Activated CD8-positive, alpha-beta T cell treated with anti-CD3 and anti-CD28 coated beads for 36 hours (primary cell): ENCODE data around the gene PLIN3. TPM values are rescaled to one million over a fixed set of nuclear protein-coding genes. Genes with fewer than 3 reads are reported as not detected.

Source experiments
- ATAC-seq: fragments of 200-7000 bp; cut with Tn5 transposase; one replicate; pipeline ENCODE4 v1.10.0; 2021; ENCODE audit warnings: mild to moderate bottlenecking, moderate library complexity
- CTCF ChIA-PET: fragments of 350-600 bp; sonication (Branson Sonifier 250); formaldehyde crosslinking; loops from one replicate; lab custom pipeline; 2021; ENCODE audit warnings: antibody characterized with exemption; lab: Charles Lee
- POLR2A ChIA-PET: fragments of 350-600 bp; sonication (Branson Sonifier 250); formaldehyde crosslinking; loops from one replicate; lab custom pipeline; 2021; ENCODE audit warnings: antibody characterized with exemption; lab: Charles Lee
- DNase-seq: peaks from one replicate; pipeline ENCODE4 v3.0.0-alpha.2; 2020
- H3K27ac Mint-ChIP-seq: one replicate; pipeline ENCODE4 v1.8.0; 2021; ENCODE audit warnings: mild to moderate bottlenecking, mixed read lengths
- H3K27me3 Mint-ChIP-seq: one replicate; pipeline ENCODE4 v1.8.0; 2021; ENCODE audit warnings: mixed read lengths
- H3K36me3 Mint-ChIP-seq: one replicate; pipeline ENCODE4 v1.8.0; 2021; ENCODE audit warnings: low read depth, mixed read lengths
- H3K4me1 Mint-ChIP-seq: one replicate; pipeline ENCODE4 v1.8.0; 2021; ENCODE audit warnings: low read depth, mixed read lengths
- H3K4me3 Mint-ChIP-seq: one replicate; pipeline ENCODE4 v1.8.0; 2021; ENCODE audit warnings: mild to moderate bottlenecking, moderate library complexity, mixed read lengths
- H3K9me3 Mint-ChIP-seq: one replicate; pipeline ENCODE4 v1.8.0; 2021; ENCODE audit warnings: mixed read lengths
- CTCF ChIP-seq: fragments of 200-600 bp; IDR thresholded peaks from one replicate; pipeline ENCODE4 v1.8.0; 2022; ENCODE audit warnings: antibody characterized with exemption, mild to moderate bottlenecking
- intact Hi-C: fragments of 100-400 bp; cut with micrococcal nuclease; formaldehyde crosslinking; loops from one replicate; pipeline ENCODE4 v1.10.0; 2022
- total RNA-seq, 2 experiments: library from RNA; stranded (reverse); gene quantifications; one replicate each; pipeline ENCODE4 v1.2.3, GENCODE V29; 2021

The PLIN3 gene
- 10 to 100 TPM; 15.5 to 23.5 TPM for total RNA-seq

GRCh38 chr19:4867534-4868285, at the start of gene PLIN3:
Gene PLIN3 (minus strand): TSS chr19:4867667. CDS start chr19:4861394, 6,273 bp downstream.
- CTCF ChIA-PET: interaction anchor here (1.1 to 8.5 kb wide), 9 partner anchors 17 to 164 kb away, joined by 3 to 110 read pairs (median 5); partner anchors contain the start of gene TICAM1

GRCh38 chr19:4916292-4917082, 49.0 kb upstream of the PLIN3 start:
- peak overlapping the region; percentile 87 for H3K27ac Mint-ChIP-seq
- no peak for TF ChIP-seq CTCF
- peak overlapping the region; percentile 77 for H3K4me3 Mint-ChIP-seq
- peaks cover 56% of the 10 kb centered on the region for H3K4me1 Mint-ChIP-seq
- peaks cover 81% of the 10 kb centered on the region for H3K36me3 Mint-ChIP-seq
- DNase-seq (peak; percentile 67), ATAC-seq (peak; percentile 10)
- ChIA-PET POLR2A (interaction anchor here (0.9 to 8.5 kb wide), 9 partner anchors 8 to 55 kb away, joined by 3 to 82 read pairs (median 3); partner anchors contain the start of gene PLIN3), CTCF (interaction anchor here (0.7 to 8.3 kb wide), 6 partner anchors 11 to 125 kb away, joined by 3 to 110 read pairs (median 4); partner anchors contain the start of genes FEM1A and PLIN3)
- no peaks in the 10 kb centered on the region for H3K9me3 Mint-ChIP-seq
- intact Hi-C loops: no loop called here
- H3K27me3 Mint-ChIP-seq: no peaks in the 10 kb centered on the region

More at GRCh38 chr19:4867534-4868285, at the start of gene PLIN3:
- no peaks in the 10 kb centered on the region for H3K9me3 Mint-ChIP-seq
- H3K36me3 Mint-ChIP-seq: no peaks in the 10 kb centered on the region
- peaks cover 2% of the 10 kb centered on the region for H3K27me3 Mint-ChIP-seq
- H3K4me3 Mint-ChIP-seq: peak within 1 kb of the TSS; percentile 75
- H3K4me1 Mint-ChIP-seq: peaks cover 15% of the 10 kb centered on the region
- intact Hi-C loops: no loop called here
- peak within 1 kb of the TSS; percentile 59 for H3K27ac Mint-ChIP-seq
- peak; percentile 97 for DNase-seq
- ATAC-seq: peak; percentile 95
- TF ChIP-seq CTCF: no peak
- POLR2A ChIA-PET: interaction anchor here (0.6 to 8.6 kb wide), 8 partner anchors 12 to 213 kb away, joined by 3 to 82 read pairs (median 3); no protein-coding TSS in a partner anchor

GRCh38 chr19:4914736-4915501, 47.5 kb upstream of the PLIN3 start:
- TF ChIP-seq CTCF: no peak
- Mint-ChIP-seq H3K4me1 (peaks cover 57% of the 10 kb centered on the region), H3K4me3 (peak overlapping the region; percentile 77), H3K27me3 (no peaks in the 10 kb centered on the region), H3K27ac (peak overlapping the region; percentile 87), H3K9me3 (no peaks in the 10 kb centered on the region), H3K36me3 (peaks cover 80% of the 10 kb centered on the region)
- ATAC-seq (peak; percentile 65), DNase-seq (peak; percentile 90)
- ChIA-PET POLR2A (interaction anchor here (0.5 to 8.5 kb wide), 9 partner anchors 8 to 219 kb away, joined by 3 to 82 read pairs (median 4); partner anchors contain the start of gene PLIN3), CTCF (interaction anchor here (6.6 to 8.3 kb wide), 2 partner anchors 45 to 104 kb away, joined by 65 to 110 read pairs; partner anchors contain the start of gene PLIN3)
- intact Hi-C loops: loop anchor here (5.0 kb wide), 1 partner anchor 43 kb away; no protein-coding TSS in a partner anchor

GRCh38 chr19:4913996-4914735, 46.7 kb upstream of the PLIN3 start:
- Mint-ChIP-seq H3K4me1 (peaks cover 57% of the 10 kb centered on the region), H3K4me3 (peak overlapping the region; percentile 77), H3K27ac (peak overlapping the region; percentile 87), H3K9me3 (no peaks in the 10 kb centered on the region), H3K36me3 (peaks cover 76% of the 10 kb centered on the region), H3K27me3 (no peaks in the 10 kb centered on the region)
- intact Hi-C loops: loop anchor here (5.0 kb wide), 1 partner anchor 42 kb away; no protein-coding TSS in a partner anchor
- ATAC-seq (no peak), DNase-seq (peak; percentile 75)
- TF ChIP-seq CTCF: no peak
- POLR2A ChIA-PET: interaction anchor here (0.5 to 8.5 kb wide), 11 partner anchors 9 to 709 kb away, joined by 3 to 82 read pairs (median 4); partner anchors contain the start of genes KDM4B, PLIN3, SAFB and SAFB2
- CTCF ChIA-PET: interaction anchor here (1.1 to 8.3 kb wide), 3 partner anchors 44 to 103 kb away, joined by 3 to 110 read pairs (median 65); partner anchors contain the start of gene PLIN3
